Stimulated activated CD4-positive, alpha-beta T cell treated with anti-CD3 and anti-CD28 coated beads, Interleukin-2, amount 100 ng/mL, for 24 hours (primary cell): ENCODE data around the gene MAP4K5.
A peak's percentile ranks its signal among the peaks of the same experiment; 100 is the strongest.
"Not testable (repeated sequence)": the region's sequence is repeated elsewhere in the genome, so short reads cannot be mapped to it uniquely, and the experiment has no call there.

Experiments used
- DNase-seq, 2 donors: peaks; one replicate each; pipeline ENCODE4 v3.0.0-alpha.2; 2020

The MAP4K5 gene

DNA sequence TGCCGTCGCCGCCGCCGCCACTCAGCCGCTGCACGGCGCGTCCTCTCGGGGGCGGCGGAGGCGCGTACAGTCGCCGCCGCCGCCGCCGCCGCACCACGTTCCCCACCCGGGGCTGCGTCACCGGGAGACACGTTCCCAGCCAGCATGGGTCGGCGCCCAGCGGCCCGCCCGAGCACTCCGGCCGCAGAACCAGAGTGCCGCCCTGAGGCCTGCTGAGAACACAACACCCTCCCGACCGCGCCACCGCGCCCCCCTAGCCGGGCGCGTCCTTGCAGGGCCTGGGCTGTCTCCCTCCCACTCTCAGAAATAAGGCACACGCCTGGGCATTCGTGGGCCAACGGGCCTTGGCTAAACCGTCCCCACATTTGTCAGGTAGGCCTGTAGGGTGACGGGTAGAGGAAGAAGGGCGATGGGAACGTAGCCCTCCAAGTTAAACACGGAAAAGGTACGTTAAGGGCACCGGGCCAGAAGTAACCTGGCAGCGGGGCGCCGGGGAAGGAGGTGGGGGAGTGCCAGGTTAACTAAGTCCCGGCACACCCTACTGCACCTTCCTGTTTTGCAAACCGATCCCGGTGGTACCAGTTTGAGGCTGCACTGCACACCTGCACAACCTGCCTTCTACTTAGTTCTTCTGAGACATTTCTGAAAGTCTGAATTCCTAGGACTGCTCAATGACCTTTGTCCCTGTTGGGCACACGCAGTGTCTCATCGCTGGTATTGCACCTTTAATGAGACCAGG, at the start of gene MAP4K5:
Gene MAP4K5 (minus strand): TSS at position 68 of the 739 bp plus-strand sequence. CDS start 520 bp downstream, outside the sequence.
- peak; percentile 89 to 91 for DNase-seq

- no peak for DNase-seq
These were observed 46.1 kb upstream of the MAP4K5 start for GRCh38 chr14:50578433-50578832.

- no peak for DNase-seq
These were observed 45.6 kb upstream of the MAP4K5 start for GRCh38 chr14:50577982-50578381.

DNA sequence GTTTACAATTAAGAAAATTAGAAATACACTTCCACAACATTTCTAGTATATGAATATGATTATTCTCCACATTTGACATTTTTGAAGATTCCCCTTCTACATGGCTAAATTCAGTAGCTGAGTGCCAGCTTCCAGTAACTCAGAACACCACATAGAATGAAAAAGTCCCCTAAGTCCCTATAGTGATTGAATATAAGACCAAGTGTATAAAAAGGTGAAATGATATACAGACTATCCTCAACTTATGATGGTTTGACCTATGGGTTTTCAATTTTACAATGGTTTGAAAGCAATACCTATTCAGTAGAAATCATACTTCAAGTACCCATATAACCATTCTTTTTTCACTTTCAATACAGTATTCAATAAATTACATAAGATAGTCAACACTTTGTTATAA, 43.4 kb upstream of the MAP4K5 start:
- no peak for DNase-seq

DNA sequence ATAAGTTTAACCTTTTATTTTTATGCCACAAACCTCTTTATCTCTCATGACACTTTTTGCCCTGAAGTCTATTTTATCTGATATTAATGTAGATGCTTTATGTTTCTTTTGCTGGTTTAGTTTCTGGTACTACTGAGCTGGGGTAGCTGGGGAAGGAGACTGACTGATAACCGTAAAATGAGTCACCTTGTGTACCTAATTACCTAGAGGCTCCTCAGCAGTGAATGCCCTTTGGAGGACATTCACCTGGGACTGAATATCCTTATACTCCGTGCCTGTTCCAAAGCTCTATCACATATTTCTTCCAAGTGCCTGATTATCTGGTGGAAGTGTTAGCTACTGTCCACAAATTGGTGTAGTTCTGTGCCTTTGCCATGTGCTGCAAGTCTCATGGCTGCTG, 41.5 kb upstream of the MAP4K5 start:
- no peak for DNase-seq

DNA sequence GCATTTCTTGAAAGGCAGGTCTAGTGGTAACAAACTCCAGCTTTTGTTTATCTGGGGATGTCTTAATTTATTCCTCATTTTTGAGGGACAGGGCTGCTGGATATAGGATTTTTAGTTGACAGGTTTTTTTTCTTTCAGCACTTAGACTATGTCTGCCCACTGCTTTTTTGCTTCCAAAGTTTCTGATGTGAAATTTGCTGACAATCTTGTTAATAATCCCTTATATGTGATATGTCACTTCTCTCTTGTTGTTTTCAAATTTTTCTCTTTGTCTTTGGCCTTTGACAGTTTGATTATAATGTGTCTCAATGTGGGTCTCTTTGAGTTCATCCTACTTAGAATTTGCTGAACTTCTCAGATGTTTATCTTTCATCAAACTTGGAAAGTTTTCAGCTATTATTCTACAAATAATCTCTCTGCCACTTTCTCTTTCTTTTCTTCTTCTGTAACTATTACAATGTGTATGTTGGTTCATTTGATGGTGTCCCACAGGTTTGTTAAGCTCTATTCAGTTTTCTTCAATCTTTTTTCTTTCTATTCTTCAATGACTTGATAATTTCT, 37.4 kb upstream of the MAP4K5 start:
- no peak for DNase-seq

DNA sequence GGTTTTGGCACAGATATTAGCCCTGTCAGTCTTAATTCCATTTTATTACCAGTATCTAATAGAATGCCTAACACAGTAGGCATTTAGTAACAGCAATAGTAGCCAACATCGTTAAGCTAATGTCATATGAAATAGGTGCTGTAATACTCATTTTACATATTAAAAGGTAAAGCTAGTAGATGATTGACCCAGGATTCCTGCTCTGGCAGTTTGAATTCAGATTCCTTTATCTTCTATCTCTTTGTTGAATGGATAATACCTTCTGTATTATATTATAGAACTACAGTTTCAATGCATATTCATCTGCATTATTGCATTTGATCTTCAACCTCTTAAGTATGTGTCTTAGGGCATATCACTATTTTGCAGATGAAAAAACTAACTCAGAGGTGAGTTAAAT, 30.5 kb upstream of the MAP4K5 start:
- no peak for DNase-seq

GRCh38 chr14:50560931-50561285, 28.5 kb upstream of the MAP4K5 start:
- DNase-seq = peak; percentile 72 to 74

- DNase-seq = peak; percentile 44 to 57
These were observed 27.9 kb upstream of the MAP4K5 start, which contains the start of gene ATL1 for GRCh38 chr14:50559990-50560930. Gene ATL1, plus strand, starts transcription at chr14:50560145. Its CDS starts 121 bp downstream, at chr14:50560266.

DNA sequence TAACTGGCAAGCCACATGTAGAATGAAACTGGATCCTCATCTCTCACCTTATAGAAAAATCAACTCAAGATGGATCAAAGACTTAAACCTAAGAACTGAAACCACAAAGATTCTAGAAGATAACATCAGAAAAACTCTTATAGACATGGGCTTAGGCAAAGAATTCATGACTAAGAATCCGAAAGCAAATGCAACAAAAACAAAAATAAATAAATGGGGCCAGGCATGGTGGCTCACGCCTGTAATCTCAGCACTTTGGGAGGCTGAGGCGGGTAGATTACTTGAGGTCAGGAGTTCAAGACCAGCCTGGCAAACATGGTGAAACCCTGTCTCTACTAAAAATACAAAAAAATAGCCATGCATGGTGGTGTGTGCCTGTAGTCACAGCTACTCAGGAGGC, 20.4 kb upstream of the MAP4K5 start:
- not testable (repeated sequence) for DNase-seq

DNA sequence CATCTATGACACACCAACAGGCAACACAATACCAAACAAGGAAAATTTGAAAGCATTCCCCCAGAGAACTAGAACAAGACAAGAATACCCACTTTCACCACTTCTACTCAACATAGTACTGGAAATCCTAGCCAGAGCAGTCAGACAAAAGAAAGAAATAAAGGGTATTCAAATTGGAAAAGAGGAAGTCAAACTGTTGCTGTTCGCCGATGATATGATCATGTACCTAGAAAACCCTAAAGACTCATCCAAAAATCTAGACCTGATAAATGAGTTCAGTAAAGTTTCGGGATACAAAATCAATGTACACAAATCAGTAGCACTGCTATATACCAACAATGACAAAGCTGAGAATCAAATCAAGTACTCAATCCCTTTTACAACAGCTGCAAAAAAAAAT, 19.5 kb upstream of the MAP4K5 start:
- DNase-seq = no peak

- no peak for DNase-seq
These were observed 17.9 kb upstream of the MAP4K5 start for GRCh38 chr14:50550294-50550693.

DNA sequence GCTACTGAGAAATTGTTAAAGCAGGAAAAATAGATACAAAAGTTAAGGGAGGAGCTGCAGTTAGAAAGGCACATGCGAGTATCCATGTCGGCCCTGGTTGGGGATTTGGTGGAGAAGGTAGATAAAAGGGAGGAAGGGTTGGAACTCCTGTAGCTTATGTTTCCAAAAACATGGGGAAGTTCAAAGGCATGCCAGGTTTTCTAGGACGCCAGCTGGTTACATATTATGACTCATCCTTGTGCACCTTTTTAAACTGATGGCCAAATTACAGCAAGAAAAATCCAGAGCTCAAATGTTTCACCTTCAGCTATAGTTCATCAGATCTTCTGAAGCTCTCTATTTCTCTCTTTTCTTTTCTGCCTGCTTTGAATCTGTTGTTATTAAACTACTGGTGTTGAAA, 13.2 kb upstream of the MAP4K5 start:
- no peak for DNase-seq

- no peak for DNase-seq
These were observed 12.5 kb upstream of the MAP4K5 start for GRCh38 chr14:50544911-50545310.

GRCh38 chr14:50542941-50543418, 10.6 kb upstream of the MAP4K5 start:
- peak in 1 of 2 donors; percentile 47 for DNase-seq

- DNase-seq = no peak
These were observed 8.8 kb upstream of the MAP4K5 start for GRCh38 chr14:50541159-50541567.

GRCh38 chr14:50539051-50539450, 6.7 kb upstream of the MAP4K5 start:
- no peak for DNase-seq

DNA sequence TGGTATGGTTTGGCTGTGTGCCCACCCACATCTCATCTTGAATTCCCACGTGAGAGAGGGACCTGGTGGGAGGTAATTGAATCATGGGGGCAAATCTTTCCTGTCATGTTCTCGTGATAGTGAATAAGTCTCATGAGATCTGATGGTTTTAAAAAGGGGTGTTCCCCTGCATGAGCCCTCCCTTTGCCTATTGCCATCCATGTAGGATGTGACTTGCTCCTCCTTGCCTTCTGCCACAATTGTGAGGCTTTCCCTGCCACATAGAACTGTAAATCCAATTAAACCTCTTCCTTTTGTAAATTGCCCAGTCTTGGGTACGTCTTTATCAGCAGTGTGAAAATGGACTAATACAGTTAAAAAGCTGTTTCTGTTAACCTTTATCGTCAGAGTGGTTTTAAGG, 5.7 kb upstream of the MAP4K5 start:
- not testable (repeated sequence) for DNase-seq

DNA sequence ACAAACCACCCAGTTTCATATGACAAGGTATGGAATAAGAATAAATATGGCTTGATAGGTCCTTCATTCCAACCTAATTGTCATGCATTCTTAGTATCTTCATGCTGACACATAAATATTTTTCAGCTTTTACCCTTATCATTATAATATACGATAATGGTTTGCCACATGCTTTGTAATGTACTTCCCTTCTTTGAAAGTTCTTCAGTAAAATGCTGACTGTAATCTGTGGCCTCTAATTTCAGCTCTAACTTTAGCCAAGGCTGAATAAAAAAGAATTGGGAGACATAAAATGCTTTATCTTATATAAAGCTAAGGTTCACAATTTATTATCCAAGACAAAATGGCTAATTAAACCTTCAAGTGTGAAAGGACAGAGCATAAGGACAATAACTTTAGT, 2.6 kb upstream of the MAP4K5 start:
- no peak for DNase-seq

GRCh38 chr14:50534416-50534815, 2.0 kb upstream of the MAP4K5 start:
- DNase-seq = no peak

- DNase-seq = no peak
These were observed 1.4 kb upstream of the MAP4K5 start for GRCh38 chr14:50533806-50534205.

- no peak for DNase-seq
These were observed 904 bp upstream of the MAP4K5 start for GRCh38 chr14:50533241-50533705.
